ENCODE data around the gene LCN2.
"Not testable (repeated sequence)": the region's sequence is repeated elsewhere in the genome, so short reads cannot be mapped to it uniquely, and the experiment has no call there.

LCN2 gene

DNA sequence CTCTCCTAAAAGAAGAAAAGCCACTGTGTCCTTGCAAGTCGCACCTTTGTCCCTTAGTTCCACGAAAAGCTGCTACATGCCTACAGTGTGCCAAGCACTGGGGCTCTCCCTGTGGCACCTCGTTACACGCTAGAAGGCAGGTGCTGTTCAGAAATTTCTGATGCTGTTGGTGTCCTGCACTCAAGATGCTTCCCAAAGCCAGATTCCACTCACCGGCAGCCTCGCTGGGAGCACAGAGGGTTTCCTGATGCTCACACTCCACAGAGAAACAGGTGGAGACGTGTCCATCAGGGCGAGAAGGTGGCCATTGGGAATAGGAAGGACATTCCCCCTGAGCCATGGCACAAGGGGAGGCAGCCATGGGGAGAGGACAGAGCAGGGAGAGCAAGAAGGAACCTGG, 17.9 kb upstream of the LCN2 start:
- not testable (repeated sequence) for ATAC-seq, H3K9me3 Mint-ChIP-seq, H3K27ac Mint-ChIP-seq, H3K36me3 Mint-ChIP-seq, H3K4me3 Mint-ChIP-seq
- Mint-ChIP-seq H3K27me3 (peaks cover 39% of the 10 kb centered on the region), H3K4me1 (peaks cover 30% of the 10 kb centered on the region)

DNA sequence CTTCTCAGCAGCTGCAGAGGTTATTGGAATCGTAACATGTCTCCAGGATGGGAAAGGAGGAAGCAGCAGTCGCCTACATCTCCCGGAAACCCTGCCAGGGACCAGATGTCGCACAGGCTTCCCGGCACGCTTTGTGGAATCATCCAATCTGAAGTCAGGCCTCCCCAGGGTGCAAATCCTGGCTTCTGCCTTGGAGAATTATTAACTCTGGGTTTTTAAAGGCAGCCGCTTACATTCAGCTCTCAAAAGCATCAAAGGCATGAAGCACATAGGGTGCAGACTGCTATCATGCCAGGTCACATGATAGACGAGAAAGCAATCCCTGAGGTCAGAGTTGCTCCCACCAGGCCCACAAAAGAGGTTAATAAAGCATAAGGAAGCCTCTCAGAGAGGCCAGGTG, 17.1 kb upstream of the LCN2 start:
- ATAC-seq, H3K27ac Mint-ChIP-seq, H3K36me3 Mint-ChIP-seq, H3K4me3 Mint-ChIP-seq, H3K9me3 Mint-ChIP-seq: not testable (repeated sequence)
- Mint-ChIP-seq H3K27me3 (peaks cover 43% of the 10 kb centered on the region), H3K4me1 (peaks cover 22% of the 10 kb centered on the region)

DNA sequence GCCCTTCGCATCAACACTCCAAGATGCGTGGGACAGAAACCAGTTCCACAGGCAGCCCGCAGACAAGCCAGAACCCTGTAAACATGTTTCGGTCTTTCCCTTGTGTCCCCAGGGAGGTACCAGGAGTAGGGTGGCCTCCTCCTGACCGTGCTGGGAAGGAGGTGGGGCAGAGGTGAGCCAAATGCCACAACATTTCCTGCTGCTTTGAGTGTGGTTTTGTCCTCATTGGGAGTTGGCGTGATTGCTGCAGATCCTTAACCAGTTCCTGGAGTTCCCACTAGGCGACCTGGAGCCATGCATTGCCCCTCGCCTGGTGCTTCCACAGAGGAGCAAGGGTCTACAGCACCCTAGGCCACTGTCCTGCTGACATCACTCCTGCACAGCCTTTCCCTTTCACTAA, 13.7 kb upstream of the LCN2 start:
- not testable (repeated sequence) for ATAC-seq, H3K4me3 Mint-ChIP-seq, H3K36me3 Mint-ChIP-seq, H3K27ac Mint-ChIP-seq, H3K9me3 Mint-ChIP-seq
- peaks cover 48% of the 10 kb centered on the region for H3K27me3 Mint-ChIP-seq
- peaks cover 10% of the 10 kb centered on the region for H3K4me1 Mint-ChIP-seq

DNA sequence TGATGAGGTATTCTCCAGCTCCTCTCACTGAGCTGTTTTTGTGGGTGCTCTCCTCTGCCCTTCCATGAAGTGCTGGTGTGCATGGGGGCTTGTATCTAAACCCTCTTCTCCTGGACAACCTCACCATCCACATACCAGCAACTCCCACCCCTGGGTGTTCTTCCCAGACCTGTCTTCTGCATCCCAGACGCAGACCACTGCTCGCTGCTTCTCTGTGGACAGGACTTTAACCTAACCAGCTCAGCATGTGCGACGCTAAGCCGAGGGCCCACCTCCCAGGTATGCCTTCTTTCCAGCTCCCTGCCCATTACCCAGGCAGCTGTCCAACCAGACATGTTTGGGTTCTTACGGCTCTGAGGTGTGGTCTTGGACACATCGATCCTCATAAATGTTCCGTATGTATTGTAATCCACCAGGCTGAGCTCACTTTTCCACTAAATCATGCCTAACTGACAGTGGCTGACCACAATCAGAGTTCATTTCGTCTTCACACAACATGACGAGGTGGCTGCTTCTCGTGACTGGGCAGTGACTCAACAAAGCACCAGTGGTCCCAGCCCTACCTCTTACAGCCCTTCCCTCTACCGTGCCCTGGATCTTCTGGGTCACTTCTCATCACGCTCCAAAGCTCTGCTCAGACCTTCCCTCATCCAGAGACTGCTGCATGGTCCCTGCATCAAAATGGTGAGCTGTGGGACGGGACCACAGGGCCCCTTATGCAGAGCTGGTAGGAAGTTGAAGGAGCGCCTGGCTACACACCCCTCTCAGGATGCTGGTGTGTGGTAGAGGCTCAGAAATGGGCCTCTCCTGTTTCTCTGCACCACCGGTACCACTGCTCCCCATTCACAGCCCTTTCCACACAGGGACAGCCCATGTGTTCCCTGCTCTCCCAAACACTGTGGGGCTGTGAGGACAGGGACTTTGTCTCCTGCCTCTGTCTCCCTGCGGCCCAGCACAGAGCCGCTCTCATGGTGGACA, 12.1 kb upstream of the LCN2 start:
- no peak overlapping the region for H3K27ac Mint-ChIP-seq
- no peaks in the 10 kb centered on the region for H3K9me3 Mint-ChIP-seq
- H3K27me3 Mint-ChIP-seq: peaks cover 53% of the 10 kb centered on the region
- no peaks in the 10 kb centered on the region for H3K36me3 Mint-ChIP-seq
- ATAC-seq: no peak
- H3K4me1 Mint-ChIP-seq: peaks cover 10% of the 10 kb centered on the region
- H3K4me3 Mint-ChIP-seq: no peak overlapping the region

DNA sequence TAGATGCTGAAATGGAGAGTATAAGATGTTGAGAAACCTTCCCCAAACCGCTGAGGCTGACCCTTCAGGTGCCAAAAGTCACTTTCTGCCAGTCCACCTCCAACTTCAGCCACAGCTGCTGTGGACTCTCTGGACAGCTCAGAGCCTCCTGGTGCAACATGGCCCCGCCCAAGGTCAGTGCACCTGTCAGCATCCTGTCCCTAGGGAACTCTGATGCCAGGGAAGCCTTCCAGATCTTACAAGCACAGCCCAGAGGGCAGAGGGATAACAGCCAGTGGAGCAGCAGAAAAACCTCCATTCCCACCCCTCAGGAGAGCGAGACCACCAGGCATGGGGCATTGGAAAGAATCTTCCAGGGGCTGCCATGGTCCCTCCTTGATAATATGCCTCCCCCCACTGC, 11.3 kb upstream of the LCN2 start:
- ATAC-seq: no peak
- H3K9me3 Mint-ChIP-seq: no peaks in the 10 kb centered on the region
- H3K27ac Mint-ChIP-seq: no peak overlapping the region
- H3K36me3 Mint-ChIP-seq: no peaks in the 10 kb centered on the region
- peaks cover 49% of the 10 kb centered on the region for H3K27me3 Mint-ChIP-seq
- peaks cover 10% of the 10 kb centered on the region for H3K4me1 Mint-ChIP-seq
- H3K4me3 Mint-ChIP-seq: no peak overlapping the region

DNA sequence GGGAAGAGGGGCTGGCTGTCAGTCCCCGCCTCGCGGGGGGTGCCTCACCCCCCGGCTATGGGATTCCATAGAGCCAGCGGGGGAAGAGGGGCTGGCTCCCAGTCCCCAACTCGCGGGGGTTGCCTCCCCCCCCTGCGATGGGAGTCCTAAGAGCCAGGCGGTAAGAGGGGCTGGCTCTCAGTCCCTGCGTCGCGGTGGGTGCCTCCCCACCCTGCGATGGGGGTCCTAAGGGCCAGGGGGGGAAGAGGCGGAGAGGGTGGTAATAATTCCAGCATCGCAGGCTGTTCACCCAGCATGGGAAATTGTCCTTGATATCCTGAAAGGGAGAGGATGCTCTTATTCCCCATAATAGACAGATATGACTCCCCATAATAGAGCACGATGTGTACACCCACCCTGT, 9.6 kb upstream of the LCN2 start:
- no peaks in the 10 kb centered on the region for H3K9me3 Mint-ChIP-seq
- H3K4me3 Mint-ChIP-seq: no peak overlapping the region
- H3K36me3 Mint-ChIP-seq: no peaks in the 10 kb centered on the region
- H3K4me1 Mint-ChIP-seq: peaks cover 17% of the 10 kb centered on the region
- H3K27me3 Mint-ChIP-seq: peaks cover 42% of the 10 kb centered on the region
- no peak for ATAC-seq
- no peak overlapping the region for H3K27ac Mint-ChIP-seq

DNA sequence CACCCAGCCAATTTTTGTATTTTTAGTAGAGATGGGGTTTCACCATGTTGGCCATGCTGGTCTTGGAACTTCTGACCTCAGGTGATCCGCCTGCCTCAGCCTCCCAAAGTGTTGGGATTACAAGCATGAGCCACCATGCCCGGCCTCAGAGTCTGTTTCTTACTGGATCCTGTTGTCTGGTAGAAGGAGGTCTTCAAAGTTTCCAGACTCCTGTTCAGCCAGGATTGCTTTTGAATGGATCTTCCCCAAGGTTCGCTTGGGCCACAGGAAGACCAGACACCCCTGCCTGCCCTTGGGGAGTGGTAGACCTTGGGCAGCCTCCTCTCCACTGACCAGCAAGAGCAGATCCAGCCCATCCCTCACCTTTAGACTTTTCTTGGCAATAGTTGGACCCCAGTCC, 7.6 kb upstream of the LCN2 start:
- no peak overlapping the region for H3K27ac Mint-ChIP-seq
- H3K9me3 Mint-ChIP-seq: no peaks in the 10 kb centered on the region
- H3K27me3 Mint-ChIP-seq: peaks cover 26% of the 10 kb centered on the region
- ATAC-seq: no peak
- no peak overlapping the region for H3K4me3 Mint-ChIP-seq
- H3K4me1 Mint-ChIP-seq: peaks cover 6% of the 10 kb centered on the region
- no peaks in the 10 kb centered on the region for H3K36me3 Mint-ChIP-seq

DNA sequence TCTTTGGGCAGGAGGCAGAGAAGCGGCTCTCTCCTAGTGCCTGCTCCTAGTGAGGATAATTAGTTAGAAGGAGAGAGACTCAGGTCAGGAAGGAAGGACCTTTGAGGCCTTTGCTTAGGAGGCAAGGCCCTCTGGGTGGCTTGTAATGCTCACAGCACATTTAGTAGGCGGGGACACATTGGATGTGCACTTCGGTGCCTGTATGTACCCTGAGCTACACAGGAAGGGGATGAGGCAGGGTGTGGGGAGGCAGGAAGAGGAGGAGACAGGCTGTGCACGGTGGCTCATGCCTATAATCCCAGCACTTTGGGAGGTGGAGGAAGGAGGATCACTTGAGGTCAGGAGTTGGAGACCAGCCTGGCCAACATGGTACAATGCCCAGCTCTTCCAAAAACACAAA, 7.2 kb upstream of the LCN2 start:
- no peaks in the 10 kb centered on the region for H3K36me3 Mint-ChIP-seq
- ATAC-seq: no peak
- H3K9me3 Mint-ChIP-seq: no peaks in the 10 kb centered on the region
- H3K4me3 Mint-ChIP-seq: no peak overlapping the region
- no peak overlapping the region for H3K27ac Mint-ChIP-seq
- H3K27me3 Mint-ChIP-seq: peaks cover 23% of the 10 kb centered on the region
- H3K4me1 Mint-ChIP-seq: peaks cover 6% of the 10 kb centered on the region

DNA sequence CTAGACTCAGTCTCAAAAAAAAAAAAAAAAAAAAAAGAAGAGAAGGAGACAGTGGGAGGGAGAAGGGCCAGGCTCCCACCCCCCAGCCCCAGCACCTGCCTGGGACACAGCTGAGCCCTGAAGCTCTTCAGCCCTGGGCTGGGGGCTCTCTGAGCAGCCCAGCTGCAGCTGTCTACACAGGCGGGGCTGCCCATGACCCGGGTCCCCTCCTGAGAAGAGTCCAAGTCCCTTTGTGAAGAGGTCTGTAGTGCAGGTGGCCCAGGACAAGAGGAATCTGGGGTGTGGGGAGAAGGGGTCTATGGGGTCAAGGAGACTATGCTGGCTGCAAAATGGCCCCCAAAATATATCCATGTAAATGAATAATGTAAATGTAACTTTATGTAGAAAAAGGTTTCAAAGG, 6.7 kb upstream of the LCN2 start:
- Mint-ChIP-seq H3K9me3 (no peaks in the 10 kb centered on the region), H3K4me1 (peaks cover 6% of the 10 kb centered on the region), H3K27ac (no peak overlapping the region), H3K4me3 (no peak overlapping the region), H3K27me3 (peaks cover 17% of the 10 kb centered on the region), H3K36me3 (no peaks in the 10 kb centered on the region)
- ATAC-seq: no peak

DNA sequence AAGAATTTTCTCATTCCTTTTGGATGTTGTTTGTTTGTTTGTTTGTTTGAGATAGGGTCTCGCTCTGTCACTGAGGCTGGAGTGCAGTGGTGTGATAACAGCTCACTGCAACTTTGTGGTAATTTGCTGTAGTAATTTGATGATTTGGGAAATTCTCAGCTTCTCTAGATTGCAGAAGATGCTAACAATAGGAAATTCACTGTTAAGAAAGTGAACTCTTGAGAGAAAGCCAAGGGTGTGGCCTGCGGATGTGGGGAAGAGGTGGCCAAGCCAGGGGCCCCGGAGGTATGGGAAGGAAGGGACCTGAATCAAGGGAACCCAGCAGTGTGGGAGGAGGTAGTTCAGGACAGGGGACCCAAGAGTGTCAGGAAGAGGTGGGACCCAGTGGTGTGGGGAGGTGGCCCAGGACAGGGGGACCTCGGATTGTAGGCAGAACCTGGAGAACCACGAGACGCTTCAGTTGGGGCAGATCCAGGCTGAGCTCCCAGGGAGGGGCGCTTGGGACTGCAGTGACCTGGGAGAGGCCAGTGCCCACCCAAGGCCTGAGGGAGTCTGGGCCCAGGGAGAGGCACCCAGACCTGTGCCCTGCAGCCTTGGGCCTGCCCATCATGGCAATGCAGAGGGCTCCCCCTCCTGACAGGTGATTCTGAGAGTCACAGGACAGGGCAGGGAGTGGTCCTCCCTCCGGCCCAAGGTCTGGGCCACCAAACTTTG, 5.6 kb upstream of the LCN2 start:
- H3K4me1 Mint-ChIP-seq: peaks cover 6% of the 10 kb centered on the region

DNA sequence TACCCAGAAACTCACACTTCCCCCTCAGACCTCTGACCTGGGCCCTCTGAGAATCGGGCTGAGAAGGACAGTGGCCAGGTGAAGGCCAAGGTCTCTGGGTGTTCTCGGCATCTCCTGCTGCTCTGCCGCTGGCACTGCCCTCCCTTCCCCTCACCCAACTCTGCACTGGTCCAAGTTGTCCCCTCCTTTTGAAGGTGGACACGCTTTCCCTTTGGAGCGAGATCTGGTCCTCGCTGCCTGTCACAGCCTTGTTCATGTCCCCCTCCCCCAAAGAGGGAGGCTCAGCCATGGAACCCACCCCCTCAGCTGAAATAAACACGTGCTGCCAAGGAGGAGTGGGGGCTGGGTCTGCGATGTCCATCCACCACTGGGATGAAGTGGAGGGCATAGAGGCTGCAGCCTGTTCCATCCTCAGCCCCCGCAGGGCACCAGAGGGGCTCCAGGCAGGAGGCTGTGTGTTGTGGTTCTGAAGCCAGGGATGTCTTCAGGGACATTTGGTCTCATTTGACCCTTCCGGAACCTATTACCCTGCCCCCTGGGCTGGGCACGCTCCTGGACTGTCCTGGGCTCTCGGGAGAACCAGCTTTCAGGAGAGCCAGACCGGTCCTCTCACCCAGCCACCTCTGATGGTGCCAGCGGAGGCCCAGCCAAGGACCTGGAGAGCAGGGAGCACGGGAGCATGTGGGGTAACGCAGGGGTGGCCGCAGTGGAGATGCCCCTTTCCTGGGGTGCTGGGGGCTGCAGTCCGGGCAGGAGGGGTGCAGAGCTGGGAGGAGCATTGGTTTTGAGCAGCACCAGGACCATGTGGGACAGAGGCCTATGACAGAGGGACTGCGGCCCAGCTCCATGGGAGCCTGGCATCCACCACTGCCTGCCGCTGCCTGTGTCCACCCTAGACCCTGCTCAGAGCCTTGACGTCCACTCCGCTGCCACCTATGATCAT, 4.7 kb upstream of the LCN2 start:
- Mint-ChIP-seq H3K4me3 (no peak overlapping the region), H3K9me3 (no peaks in the 10 kb centered on the region), H3K27ac (no peak overlapping the region), H3K4me1 (peaks cover 6% of the 10 kb centered on the region), H3K36me3 (no peaks in the 10 kb centered on the region), H3K27me3 (peaks cover 17% of the 10 kb centered on the region)
- ATAC-seq: peak; percentile 17

More for the DNA sequence above, 5.6 kb upstream of the LCN2 start:
- no peak overlapping the region for H3K27ac Mint-ChIP-seq
- H3K9me3 Mint-ChIP-seq: no peaks in the 10 kb centered on the region
- H3K27me3 Mint-ChIP-seq: peaks cover 17% of the 10 kb centered on the region
- H3K4me3 Mint-ChIP-seq: no peak overlapping the region
- no peak for ATAC-seq
- H3K36me3 Mint-ChIP-seq: no peaks in the 10 kb centered on the region

DNA sequence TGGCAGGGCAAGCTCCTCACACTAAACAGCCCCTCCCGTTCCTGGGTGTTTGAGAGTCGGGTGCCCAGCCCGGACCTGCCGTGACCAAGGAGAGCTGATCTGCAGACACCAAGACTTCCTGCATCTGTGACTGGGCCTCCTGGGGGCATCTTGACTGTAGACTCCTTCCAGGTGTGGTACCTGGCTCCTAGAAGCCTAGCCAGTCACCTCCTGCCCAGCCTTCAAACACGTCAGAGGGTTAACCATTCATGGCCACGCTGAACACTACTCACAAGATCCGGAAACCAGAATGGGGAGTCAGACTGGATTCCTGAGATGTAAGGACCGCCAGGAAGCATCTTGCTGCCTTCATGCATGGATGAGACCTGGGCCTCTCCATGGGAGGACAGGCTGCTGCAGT, 3.7 kb upstream of the LCN2 start:
- no peak overlapping the region for H3K27ac Mint-ChIP-seq
- H3K36me3 Mint-ChIP-seq: no peaks in the 10 kb centered on the region
- peaks cover 20% of the 10 kb centered on the region for H3K27me3 Mint-ChIP-seq
- H3K4me3 Mint-ChIP-seq: no peak overlapping the region
- H3K9me3 Mint-ChIP-seq: no peaks in the 10 kb centered on the region
- peaks cover 6% of the 10 kb centered on the region for H3K4me1 Mint-ChIP-seq
- no peak for ATAC-seq

DNA sequence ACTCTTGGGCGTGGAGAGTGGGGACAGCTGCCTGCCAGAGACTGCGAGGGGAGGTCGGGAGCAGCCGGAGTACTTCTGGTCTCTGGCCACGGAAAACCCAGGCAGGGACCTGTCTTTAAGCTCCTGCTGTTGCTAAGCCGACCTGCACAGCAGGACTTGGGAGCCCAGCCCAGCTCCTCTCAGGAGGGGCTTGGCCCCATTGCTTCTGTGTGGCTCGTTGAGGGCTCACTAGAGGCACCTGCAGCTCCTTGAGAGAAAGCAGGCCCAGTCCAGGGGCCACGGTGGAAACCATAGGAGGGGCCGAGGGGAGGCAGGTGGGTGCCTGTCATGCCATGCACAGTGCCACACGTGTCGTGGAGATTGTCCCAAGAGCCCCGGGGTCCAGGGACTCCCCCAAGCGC, 3.3 kb upstream of the LCN2 start:
- H3K27me3 Mint-ChIP-seq: peaks cover 24% of the 10 kb centered on the region
- H3K9me3 Mint-ChIP-seq: no peaks in the 10 kb centered on the region
- peaks cover 10% of the 10 kb centered on the region for H3K4me1 Mint-ChIP-seq
- H3K36me3 Mint-ChIP-seq: no peaks in the 10 kb centered on the region
- H3K4me3 Mint-ChIP-seq: no peak overlapping the region
- ATAC-seq: no peak
- H3K27ac Mint-ChIP-seq: no peak overlapping the region

DNA sequence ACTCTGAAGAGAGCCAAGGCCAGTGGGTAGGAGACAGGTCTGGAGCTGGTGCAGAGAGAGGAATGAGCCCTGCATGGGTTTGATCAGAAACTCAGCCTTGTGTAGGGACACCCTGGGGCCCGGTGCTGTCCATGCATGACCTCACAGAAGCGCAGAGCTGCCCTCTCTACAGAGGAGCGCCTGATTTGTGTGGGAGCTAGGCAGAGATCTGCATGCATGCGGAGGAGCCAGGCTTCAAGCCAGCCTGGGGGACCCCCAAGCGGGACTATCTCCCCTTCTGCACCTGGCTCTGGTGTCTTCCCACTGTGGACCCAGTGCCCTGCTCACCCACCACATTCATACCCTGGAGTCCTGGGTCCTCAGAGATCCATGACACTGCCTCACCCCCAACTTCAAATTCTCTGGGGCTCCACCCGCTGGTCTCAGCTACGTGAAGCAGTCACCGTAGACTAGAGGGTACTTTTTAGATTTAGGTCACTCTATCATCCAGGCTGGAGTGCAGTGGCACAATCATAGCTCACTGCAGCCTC, 2.6 kb upstream of the LCN2 start:
- ATAC-seq: no peak
- Mint-ChIP-seq H3K4me1 (peaks cover 11% of the 10 kb centered on the region), H3K27me3 (peaks cover 29% of the 10 kb centered on the region), H3K27ac (no peak overlapping the region), H3K36me3 (no peaks in the 10 kb centered on the region), H3K4me3 (no peak overlapping the region), H3K9me3 (no peaks in the 10 kb centered on the region)

DNA sequence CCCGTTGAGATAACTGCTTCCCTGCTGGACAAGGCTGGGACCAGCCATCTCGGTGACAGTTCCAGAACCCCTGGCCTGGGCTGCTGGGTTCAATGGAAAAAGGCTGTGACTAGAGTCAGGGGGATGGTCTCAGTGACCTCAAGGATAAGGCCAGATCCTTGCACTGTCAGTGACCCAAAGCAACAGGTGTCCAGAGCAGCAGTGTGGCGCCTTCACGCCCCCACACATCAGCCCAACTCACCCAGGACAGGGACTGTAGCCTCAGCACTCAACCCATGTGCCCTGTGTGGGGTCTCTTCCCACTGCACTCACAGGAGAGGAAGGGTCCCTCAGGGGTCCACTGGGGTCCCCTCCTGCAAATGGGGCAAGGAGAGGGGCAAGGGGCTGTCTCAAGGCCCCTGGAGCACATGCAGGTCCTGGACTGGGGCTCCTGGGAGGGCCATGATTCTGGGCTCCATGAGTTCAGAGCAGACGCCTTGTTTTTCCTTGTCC, 698 bp upstream of the LCN2 start:
- Mint-ChIP-seq H3K27ac (no peak overlapping the region), H3K4me1 (peaks cover 8% of the 10 kb centered on the region), H3K4me3 (no peak overlapping the region), H3K9me3 (no peaks in the 10 kb centered on the region), H3K36me3 (no peaks in the 10 kb centered on the region), H3K27me3 (peaks cover 16% of the 10 kb centered on the region)
- no peak for ATAC-seq
